ENCODE measurements around the gene RERE.
"Not testable (repeated sequence)": the region's sequence is repeated elsewhere in the genome, so short reads cannot be mapped to it uniquely, and the experiment has no call there.

The RERE gene

DNA sequence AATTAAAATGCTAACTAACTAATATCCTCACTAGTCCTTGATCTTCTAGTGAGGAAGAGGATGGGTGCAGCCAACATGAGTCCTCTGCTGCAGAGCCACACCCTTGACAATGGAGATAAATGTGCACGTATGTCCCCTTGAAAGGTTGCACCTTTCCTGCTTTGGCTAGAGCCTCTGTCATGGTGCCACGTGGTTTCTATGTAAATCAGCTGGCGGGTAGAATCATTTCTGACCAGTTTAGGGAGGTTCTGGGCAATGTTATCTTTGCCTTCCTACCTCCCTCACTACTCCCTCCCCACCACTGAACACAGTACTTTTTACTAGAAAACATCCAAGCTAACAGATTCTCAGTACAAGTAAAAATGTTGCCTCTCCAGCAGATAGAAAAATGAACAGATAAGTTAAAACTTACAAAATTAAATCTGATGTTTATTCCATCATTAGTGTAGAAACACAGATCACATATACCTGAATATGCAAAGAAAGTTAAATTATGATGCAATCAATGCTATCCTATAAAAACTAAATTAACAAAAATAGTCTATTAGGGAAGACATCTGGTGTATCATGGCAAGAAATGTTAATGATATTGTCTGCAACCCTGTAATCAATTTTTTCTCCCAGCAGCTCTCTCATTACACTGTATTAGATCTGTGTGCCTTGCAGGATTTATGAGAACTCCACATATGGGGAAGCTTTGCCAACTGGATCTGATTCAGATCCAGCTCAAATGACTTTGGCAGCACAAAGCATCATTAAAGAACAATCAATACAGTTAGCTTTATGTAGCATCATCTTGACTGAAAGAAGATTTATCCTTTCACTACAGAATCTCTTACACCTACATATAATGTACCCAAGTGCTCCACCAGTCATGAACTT lies 205.6 kb downstream of the RERE start:
- not testable (repeated sequence) for H3K36me3 ChIP-seq (ENCODE audit: insufficient read depth, low read length); H3K27ac ChIP-seq (ENCODE audit: low read length); H3K4me3 ChIP-seq (ENCODE audit: low read depth in 1 of 2, low read length in 2 of 2); H3K79me2 ChIP-seq (ENCODE audit: insufficient read depth, low read length); H3K4me2 ChIP-seq (ENCODE audit: insufficient read depth, low read length); ATAC-seq (ENCODE audit: insufficient read depth, low read depth); DNase-seq; H3K4me1 ChIP-seq (ENCODE audit: insufficient read depth, low read length); H2AFZ ChIP-seq (ENCODE audit: low read depth, low read length); H3K27me3 ChIP-seq (ENCODE audit: insufficient read depth, low read length, poor library complexity); H4K20me1 ChIP-seq (ENCODE audit: insufficient read depth, low read length); H3K9ac ChIP-seq (ENCODE audit: low read depth, low read length); H3K9me3 ChIP-seq (ENCODE audit: insufficient read depth, low read length, severe bottlenecking)

DNA sequence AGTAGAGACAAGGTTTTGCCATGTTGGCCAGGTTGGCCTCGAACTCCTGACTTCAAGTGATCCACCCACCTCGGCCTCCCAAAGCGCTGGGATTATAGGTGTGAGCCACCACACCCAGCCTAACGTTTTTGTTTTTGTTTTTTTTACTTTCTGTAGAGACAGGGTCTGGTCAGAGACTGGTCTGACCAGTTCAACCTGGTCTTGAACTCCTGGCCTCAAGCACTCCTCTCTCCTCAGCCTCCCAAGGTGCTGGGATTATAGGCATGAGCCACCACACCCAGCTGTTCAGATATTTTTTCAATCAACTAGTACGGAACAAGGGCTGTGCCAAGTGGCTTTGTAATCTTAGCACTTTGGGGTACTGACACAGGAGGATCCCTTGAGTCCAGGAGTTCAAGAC lies 209.5 kb downstream of the RERE start:
- no peak overlapping the region for H3K27ac ChIP-seq (ENCODE audit: low read length)
- no peak for DNase-seq
- H3K4me2 ChIP-seq (ENCODE audit: insufficient read depth, low read length): no peak overlapping the region
- no peak for TF ChIP-seq EZH2 (IDR thresholded peaks at IDR 0.05; ENCODE audit: borderline replicate concordance, low read depth, low read length, severe bottlenecking)
- TF ChIP-seq, protein P1, sequence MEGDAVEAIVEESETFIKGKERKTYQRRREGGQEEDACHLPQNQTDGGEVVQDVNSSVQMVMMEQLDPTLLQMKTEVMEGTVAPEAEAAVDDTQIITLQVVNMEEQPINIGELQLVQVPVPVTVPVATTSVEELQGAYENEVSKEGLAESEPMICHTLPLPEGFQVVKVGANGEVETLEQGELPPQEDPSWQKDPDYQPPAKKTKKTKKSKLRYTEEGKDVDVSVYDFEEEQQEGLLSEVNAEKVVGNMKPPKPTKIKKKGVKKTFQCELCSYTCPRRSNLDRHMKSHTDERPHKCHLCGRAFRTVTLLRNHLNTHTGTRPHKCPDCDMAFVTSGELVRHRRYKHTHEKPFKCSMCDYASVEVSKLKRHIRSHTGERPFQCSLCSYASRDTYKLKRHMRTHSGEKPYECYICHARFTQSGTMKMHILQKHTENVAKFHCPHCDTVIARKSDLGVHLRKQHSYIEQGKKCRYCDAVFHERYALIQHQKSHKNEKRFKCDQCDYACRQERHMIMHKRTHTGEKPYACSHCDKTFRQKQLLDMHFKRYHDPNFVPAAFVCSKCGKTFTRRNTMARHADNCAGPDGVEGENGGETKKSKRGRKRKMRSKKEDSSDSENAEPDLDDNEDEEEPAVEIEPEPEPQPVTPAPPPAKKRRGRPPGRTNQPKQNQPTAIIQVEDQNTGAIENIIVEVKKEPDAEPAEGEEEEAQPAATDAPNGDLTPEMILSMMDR (IDR thresholded peaks at IDR 0.05; ENCODE audit: borderline replicate concordance, extremely low read depth, low read length, poor library complexity, severe bottlenecking): no peak
- no peaks in the 10 kb centered on the region for H4K20me1 ChIP-seq (ENCODE audit: insufficient read depth, low read length)
- H3K79me2 ChIP-seq (ENCODE audit: insufficient read depth, low read length): no peaks in the 10 kb centered on the region
- H3K36me3 ChIP-seq (ENCODE audit: insufficient read depth, low read length): no peaks in the 10 kb centered on the region
- no peak overlapping the region for H2AFZ ChIP-seq (ENCODE audit: low read depth, low read length)
- no peak for ATAC-seq (ENCODE audit: insufficient read depth, low read depth)
- no peak overlapping the region for H3K4me3 ChIP-seq (ENCODE audit: low read depth in 1 of 2, low read length in 2 of 2)
- H3K4me1 ChIP-seq (ENCODE audit: insufficient read depth, low read length): no peaks in the 10 kb centered on the region; the same call in 1 of the 2 replicates
- no peaks in the 10 kb centered on the region for H3K9me3 ChIP-seq (ENCODE audit: insufficient read depth, low read length, severe bottlenecking)
- H3K27me3 ChIP-seq (ENCODE audit: insufficient read depth, low read length, poor library complexity): no peaks in the 10 kb centered on the region
- H3K9ac ChIP-seq (ENCODE audit: low read depth, low read length): no peak overlapping the region

DNA sequence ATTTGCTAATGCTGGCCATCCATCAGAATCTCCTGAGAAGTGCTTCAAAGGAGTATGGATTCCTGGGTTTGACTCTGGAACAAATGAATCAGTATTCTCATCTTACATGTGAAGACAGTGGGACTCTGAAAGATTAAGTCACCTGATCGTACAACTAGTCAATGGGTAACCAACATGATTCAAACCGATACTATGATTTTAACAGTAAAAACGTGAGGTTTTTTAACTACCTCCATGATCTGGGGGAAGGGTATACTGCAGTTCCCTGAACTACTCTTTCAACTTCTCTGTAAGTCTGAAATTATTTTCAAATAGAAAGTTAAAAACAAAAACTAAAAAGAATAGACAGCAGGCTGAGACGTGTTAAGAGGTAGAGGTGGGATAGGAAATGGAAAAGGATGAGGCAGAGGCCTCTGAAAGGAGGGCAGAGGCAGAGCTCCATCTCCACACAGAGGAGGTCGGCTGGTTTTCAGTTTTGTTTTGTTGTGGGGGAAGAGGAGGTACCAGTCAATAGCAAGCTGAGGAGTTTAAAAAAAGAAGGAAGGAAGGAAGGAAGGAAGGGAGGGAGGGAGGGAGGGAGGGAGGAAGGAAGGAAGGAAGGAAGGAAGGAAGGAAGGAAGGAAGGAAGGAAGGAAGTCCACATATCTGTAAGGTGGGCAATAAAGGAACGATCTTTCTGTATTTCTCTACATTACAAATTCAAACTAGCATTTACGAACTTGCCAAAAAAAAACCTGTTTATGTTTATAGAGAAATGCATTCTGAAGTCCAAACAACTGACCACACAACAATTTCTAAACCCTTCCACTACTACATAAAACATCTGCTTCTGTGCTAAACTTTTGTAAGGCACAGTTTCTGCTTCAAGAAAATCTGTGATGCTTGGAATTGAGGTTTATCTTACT lies 213.1 kb downstream of the RERE start:
- DNase-seq: peak; percentile 11
- H3K9me3 ChIP-seq (ENCODE audit: insufficient read depth, low read length, severe bottlenecking): no peaks in the 10 kb centered on the region
- no peaks in the 10 kb centered on the region for H3K36me3 ChIP-seq (ENCODE audit: insufficient read depth, low read length)
- H3K4me1 ChIP-seq (ENCODE audit: insufficient read depth, low read length): no peaks in the 10 kb centered on the region; the same call in 1 of the 2 replicates
- H4K20me1 ChIP-seq (ENCODE audit: insufficient read depth, low read length): peaks cover 3% of the 10 kb centered on the region; the same call in 1 of the 2 replicates
- H3K27ac ChIP-seq (ENCODE audit: low read length): no peak overlapping the region
- no peaks in the 10 kb centered on the region for H3K27me3 ChIP-seq (ENCODE audit: insufficient read depth, low read length, poor library complexity)
- H2AFZ ChIP-seq (ENCODE audit: low read depth, low read length): no peak overlapping the region
- no peak overlapping the region for H3K9ac ChIP-seq (ENCODE audit: low read depth, low read length)
- ATAC-seq (ENCODE audit: insufficient read depth, low read depth): peak; percentile 53; the same call in 1 of the 3 replicates
- H3K4me3 ChIP-seq (ENCODE audit: low read depth in 1 of 2, low read length in 2 of 2): no peak overlapping the region
- H3K4me2 ChIP-seq (ENCODE audit: insufficient read depth, low read length): no peak overlapping the region
- no peak for TF ChIP-seq EZH2 (IDR thresholded peaks at IDR 0.05; ENCODE audit: borderline replicate concordance, low read depth, low read length, severe bottlenecking)
- TF ChIP-seq, protein P1 (IDR thresholded peaks at IDR 0.05; ENCODE audit: borderline replicate concordance, extremely low read depth, low read length, poor library complexity, severe bottlenecking): no peak
- H3K79me2 ChIP-seq (ENCODE audit: insufficient read depth, low read length): no peaks in the 10 kb centered on the region

DNA sequence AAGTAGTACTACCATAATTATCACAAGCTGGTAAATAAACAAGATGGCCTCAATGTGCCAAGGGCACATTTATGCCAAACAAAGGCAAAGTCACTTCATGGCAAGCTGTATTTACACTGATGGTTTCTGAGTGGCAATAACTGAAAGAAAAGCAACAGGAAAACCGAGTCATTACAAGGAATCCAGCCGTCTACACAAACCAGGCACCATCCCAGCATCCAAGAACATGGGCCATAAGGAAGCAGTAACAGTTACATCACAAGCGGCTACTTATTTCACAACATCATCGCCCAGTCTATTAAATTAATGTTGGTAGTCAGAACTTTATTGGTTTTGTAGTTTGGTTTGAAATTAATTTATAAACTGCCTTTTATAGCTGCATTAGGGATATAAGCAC lies 214.2 kb downstream of the RERE start:
- Histone ChIP-seq H3K9ac (ENCODE audit: low read depth, low read length) (no peak overlapping the region), H3K27me3 (ENCODE audit: insufficient read depth, low read length, poor library complexity) (no peaks in the 10 kb centered on the region), H3K36me3 (ENCODE audit: insufficient read depth, low read length) (no peaks in the 10 kb centered on the region), H3K4me1 (ENCODE audit: insufficient read depth, low read length) (no peaks in the 10 kb centered on the region; the same call in 1 of the 2 replicates), H3K79me2 (ENCODE audit: insufficient read depth, low read length) (no peaks in the 10 kb centered on the region), H4K20me1 (ENCODE audit: insufficient read depth, low read length) (peaks cover 5% of the 10 kb centered on the region; the same call in 1 of the 2 replicates), H3K27ac (ENCODE audit: low read length) (no peak overlapping the region), H3K4me2 (ENCODE audit: insufficient read depth, low read length) (no peak overlapping the region), H3K9me3 (ENCODE audit: insufficient read depth, low read length, severe bottlenecking) (no peaks in the 10 kb centered on the region), H3K4me3 (ENCODE audit: low read depth in 1 of 2, low read length in 2 of 2) (no peak overlapping the region), H2AFZ (ENCODE audit: low read depth, low read length) (no peak overlapping the region)
- DNase-seq (no peak), ATAC-seq (ENCODE audit: insufficient read depth, low read depth) (no peak)
- TF ChIP-seq EZH2 (IDR thresholded peaks at IDR 0.05; ENCODE audit: borderline replicate concordance, low read depth, low read length, severe bottlenecking): no peak
- TF ChIP-seq, protein P1 (IDR thresholded peaks at IDR 0.05; ENCODE audit: borderline replicate concordance, extremely low read depth, low read length, poor library complexity, severe bottlenecking): no peak
